SW 1271 (cell line): Measurements from ENCODE around the gene NTN5.
A peak's percentile ranks its signal among the peaks of the same experiment; 100 is the strongest.
"Not testable (repeated sequence)": the region's sequence is repeated elsewhere in the genome, so short reads cannot be mapped to it uniquely, and the experiment has no call there.

ENCODE experiments used
- DNase-seq, 2 experiments: peaks; one replicate each; lab custom pipeline; 2025; lab: John Stamatoyannopoulos, UW

The NTN5 gene

GRCh38 chr19:48670699-48671445 is 1.9 kb downstream of the NTN5 start:
- no peak for DNase-seq

GRCh38 chr19:48669903-48670668 is 2.7 kb downstream of the NTN5 start:
- DNase-seq, result no peak

- no peak for DNase-seq
These were observed 4.1 kb downstream of the NTN5 start for GRCh38 chr19:48668761-48669160.

- DNase-seq, result no peak
These were observed 4.5 kb downstream of the NTN5 start for GRCh38 chr19:48668332-48668731.

- no peak for DNase-seq
These were observed 7.0 kb downstream of the NTN5 start for GRCh38 chr19:48665786-48666185.

- no peak for DNase-seq
These were observed 8.3 kb downstream of the NTN5 start for GRCh38 chr19:48664476-48664875.

- DNase-seq, result no peak
These were observed 9.2 kb downstream of the NTN5 start for GRCh38 chr19:48663667-48664066.

- DNase-seq, result no peak
These were observed 11.1 kb downstream of the NTN5 start for GRCh38 chr19:48661711-48662090.

GRCh38 chr19:48660852-48661710 is 11.7 kb downstream of the NTN5 start:
- peak; percentile 85 to 90 for DNase-seq

- DNase-seq, result peak in 1 of 2 experiments; percentile 22
These were observed 13.0 kb downstream of the NTN5 start for GRCh38 chr19:48659768-48660167.

GRCh38 chr19:48658483-48658882 is 14.3 kb downstream of the NTN5 start:
- DNase-seq, result no peak

- DNase-seq, result not testable (repeated sequence)
These were observed 15.0 kb downstream of the NTN5 start for GRCh38 chr19:48657828-48658227.

- no peak for DNase-seq
These were observed 15.9 kb downstream of the NTN5 start for GRCh38 chr19:48656840-48657474.

GRCh38 chr19:48654299-48655059 is 18.3 kb downstream of the NTN5 start:
- no peak for DNase-seq

- no peak for DNase-seq
These were observed 21.2 kb downstream of the NTN5 start for GRCh38 chr19:48651683-48652048.

GRCh38 chr19:48650974-48651682 is 21.7 kb downstream of the NTN5 start:
- DNase-seq, result no peak

GRCh38 chr19:48648134-48648533 is 24.7 kb downstream of the NTN5 start:
- no peak for DNase-seq

- DNase-seq, result no peak
These were observed 26.0 kb downstream of the NTN5 start for GRCh38 chr19:48646722-48647216.

- DNase-seq, result peak; percentile 49 to 77
These were observed 26.7 kb downstream of the NTN5 start, which contains the start of gene CA11 for GRCh38 chr19:48646001-48646721. Gene CA11, minus strand, starts transcription at chr19:48646187. Its CDS starts 555 bp downstream, at chr19:48645632.

- peak in 1 of 2 experiments; percentile 46 for DNase-seq
These were observed 27.2 kb downstream of the NTN5 start for GRCh38 chr19:48645620-48646000.
